Measurements from ENCODE around the gene HNRNPM. TPM values are rescaled to one million over a fixed set of nuclear protein-coding genes. Genes with fewer than 3 reads are reported as not detected.
A peak's percentile ranks its signal among the peaks of the same experiment; 100 is the strongest.

The HNRNPM gene
- total RNA-seq, 2 experiments from 2014 or later: 269 to 272 TPM

DNA sequence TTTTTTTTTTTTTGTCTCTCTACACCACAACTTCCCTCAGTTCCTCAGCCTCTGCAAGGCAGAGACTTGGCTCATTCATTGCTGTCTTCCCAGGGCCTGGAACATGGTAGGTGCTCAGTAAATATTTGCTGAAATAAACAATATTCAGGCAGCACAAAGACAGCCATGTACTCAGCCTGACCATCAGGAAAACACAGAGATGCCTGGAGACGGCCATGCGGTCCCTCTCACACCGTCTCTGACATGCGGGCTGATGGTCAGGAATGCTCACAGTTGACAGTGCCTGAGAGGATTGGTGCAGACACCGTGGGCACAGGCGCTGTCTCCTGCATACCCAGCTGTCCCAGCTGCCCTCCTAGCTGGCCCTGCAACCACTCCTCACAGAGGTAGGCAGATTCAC is 56.7 kb downstream of the HNRNPM start:
- Histone ChIP-seq H3K9me3 (ENCODE audit: control insufficient read depth in 1 of 2, insufficient read depth in 1 of 2, low read length in 2 of 2) (no peaks in the 10 kb centered on the region), H3K36me3 (ENCODE audit: insufficient read depth, low read length) (no peaks in the 10 kb centered on the region), H3K27me3 (ENCODE audit: control insufficient read depth in 1 of 2, insufficient read depth in 2 of 2, low read length in 2 of 2) (no peaks in the 10 kb centered on the region), H3K4me3 (ENCODE audit: low read length) (peak overlapping the region; percentile 19), H3K27ac (ENCODE audit: low read depth in 1 of 2, low read length in 2 of 2) (no peak overlapping the region), H3K4me1 (ENCODE audit: insufficient read depth, low read length) (peaks cover 37% of the 10 kb centered on the region)
- TF ChIP-seq, protein P1, sequence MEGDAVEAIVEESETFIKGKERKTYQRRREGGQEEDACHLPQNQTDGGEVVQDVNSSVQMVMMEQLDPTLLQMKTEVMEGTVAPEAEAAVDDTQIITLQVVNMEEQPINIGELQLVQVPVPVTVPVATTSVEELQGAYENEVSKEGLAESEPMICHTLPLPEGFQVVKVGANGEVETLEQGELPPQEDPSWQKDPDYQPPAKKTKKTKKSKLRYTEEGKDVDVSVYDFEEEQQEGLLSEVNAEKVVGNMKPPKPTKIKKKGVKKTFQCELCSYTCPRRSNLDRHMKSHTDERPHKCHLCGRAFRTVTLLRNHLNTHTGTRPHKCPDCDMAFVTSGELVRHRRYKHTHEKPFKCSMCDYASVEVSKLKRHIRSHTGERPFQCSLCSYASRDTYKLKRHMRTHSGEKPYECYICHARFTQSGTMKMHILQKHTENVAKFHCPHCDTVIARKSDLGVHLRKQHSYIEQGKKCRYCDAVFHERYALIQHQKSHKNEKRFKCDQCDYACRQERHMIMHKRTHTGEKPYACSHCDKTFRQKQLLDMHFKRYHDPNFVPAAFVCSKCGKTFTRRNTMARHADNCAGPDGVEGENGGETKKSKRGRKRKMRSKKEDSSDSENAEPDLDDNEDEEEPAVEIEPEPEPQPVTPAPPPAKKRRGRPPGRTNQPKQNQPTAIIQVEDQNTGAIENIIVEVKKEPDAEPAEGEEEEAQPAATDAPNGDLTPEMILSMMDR (IDR thresholded peaks at IDR 0.05): no peak
- H3K4me1 Mint-ChIP-seq (ENCODE audit: low read depth): peaks cover 31% of the 10 kb centered on the region
- CTCF ChIA-PET: no interaction called here
- no peaks in the 10 kb centered on the region for H3K27me3 Mint-ChIP-seq
- intact Hi-C loops (cut with DNase I, micrococcal nuclease): no loop called here
- no peak overlapping the region for H3K27ac Mint-ChIP-seq
- ATAC-seq (ENCODE audit: poor library complexity) (no peak), DNase-seq (no peak)
- peaks cover 7% of the 10 kb centered on the region for H3K36me3 Mint-ChIP-seq (ENCODE audit: low read depth)
- POLR2A ChIA-PET: no interaction called here
- no peak overlapping the region for H3K4me3 Mint-ChIP-seq
- H3K9me3 Mint-ChIP-seq: no peaks in the 10 kb centered on the region

DNA sequence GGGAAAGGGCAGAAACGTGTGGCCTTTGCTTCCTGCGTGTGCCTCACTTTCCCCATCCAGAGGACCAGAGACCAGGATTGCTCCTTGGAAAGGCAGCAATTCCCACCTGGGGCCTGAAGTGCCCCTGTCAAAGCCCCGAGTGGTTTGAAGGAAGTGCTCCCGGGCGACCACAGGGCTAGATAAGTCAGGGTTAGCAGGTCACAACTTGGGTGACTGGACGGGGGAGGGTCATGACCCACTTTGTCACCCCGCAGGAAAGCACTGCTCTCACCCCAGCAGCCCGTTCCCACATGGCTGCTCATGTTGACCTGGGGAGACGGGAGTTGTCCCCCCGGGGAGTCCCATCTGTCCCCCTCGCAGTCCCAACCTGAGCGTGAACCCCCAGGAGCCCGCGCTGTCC is 57.2 kb downstream of the HNRNPM start:
- no peak overlapping the region for H3K27ac ChIP-seq (ENCODE audit: low read depth in 1 of 2, low read length in 2 of 2)
- Mint-ChIP-seq H3K9me3 (no peaks in the 10 kb centered on the region), H3K36me3 (ENCODE audit: low read depth) (peaks cover 8% of the 10 kb centered on the region), H3K27ac (no peak overlapping the region), H3K27me3 (no peaks in the 10 kb centered on the region), H3K4me3 (no peak overlapping the region), H3K4me1 (ENCODE audit: low read depth) (peaks cover 31% of the 10 kb centered on the region)
- no peaks in the 10 kb centered on the region for H3K36me3 ChIP-seq (ENCODE audit: insufficient read depth, low read length)
- ChIA-PET CTCF (no interaction called here), POLR2A (no interaction called here)
- H3K9me3 ChIP-seq (ENCODE audit: control insufficient read depth in 1 of 2, insufficient read depth in 1 of 2, low read length in 2 of 2): no peaks in the 10 kb centered on the region
- no peak for DNase-seq
- H3K4me3 ChIP-seq (ENCODE audit: low read length): peak overlapping the region; percentile 19
- no peak for ATAC-seq (ENCODE audit: poor library complexity)
- H3K27me3 ChIP-seq (ENCODE audit: control insufficient read depth in 1 of 2, insufficient read depth in 2 of 2, low read length in 2 of 2): no peaks in the 10 kb centered on the region
- intact Hi-C loops (cut with DNase I, micrococcal nuclease): no loop called here
- H3K4me1 ChIP-seq (ENCODE audit: insufficient read depth, low read length): peaks cover 40% of the 10 kb centered on the region
- TF ChIP-seq, protein P1 (IDR thresholded peaks at IDR 0.05): no peak

DNA sequence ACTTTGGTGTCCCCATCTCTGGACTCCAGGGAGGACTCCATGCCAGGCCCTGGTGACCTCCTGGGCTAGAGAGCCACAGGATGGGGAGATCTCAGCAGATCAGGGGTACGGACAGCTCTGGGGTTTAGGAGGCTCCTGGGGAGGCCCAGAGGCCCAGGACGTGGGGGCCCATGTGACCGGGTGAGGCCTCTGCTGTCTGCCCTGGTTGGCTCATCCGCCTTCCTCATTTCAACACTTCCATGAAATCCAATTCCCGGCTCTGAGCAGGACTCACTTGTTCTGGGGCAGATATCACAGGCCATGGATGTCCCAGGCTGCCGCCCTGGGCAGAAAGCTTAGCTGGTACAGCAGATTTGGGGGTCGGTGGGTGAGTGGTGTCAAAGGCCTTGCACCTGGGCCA is 58.7 kb downstream of the HNRNPM start:
- Mint-ChIP-seq H3K36me3 (ENCODE audit: low read depth) (peaks cover 12% of the 10 kb centered on the region), H3K4me1 (ENCODE audit: low read depth) (peaks cover 31% of the 10 kb centered on the region), H3K4me3 (no peak overlapping the region), H3K9me3 (no peaks in the 10 kb centered on the region), H3K27ac (no peak overlapping the region), H3K27me3 (no peaks in the 10 kb centered on the region)
- Histone ChIP-seq H3K4me1 (ENCODE audit: insufficient read depth, low read length) (peaks cover 40% of the 10 kb centered on the region), H3K36me3 (ENCODE audit: insufficient read depth, low read length) (no peaks in the 10 kb centered on the region), H3K27me3 (ENCODE audit: control insufficient read depth in 1 of 2, insufficient read depth in 2 of 2, low read length in 2 of 2) (no peaks in the 10 kb centered on the region), H3K4me3 (ENCODE audit: low read length) (no peak overlapping the region), H3K9me3 (ENCODE audit: control insufficient read depth in 1 of 2, insufficient read depth in 1 of 2, low read length in 2 of 2) (no peaks in the 10 kb centered on the region), H3K27ac (ENCODE audit: low read depth in 1 of 2, low read length in 2 of 2) (no peak overlapping the region)
- DNase-seq (no peak), ATAC-seq (ENCODE audit: poor library complexity) (no peak)
- CTCF ChIA-PET: interaction anchor here (1.2 kb wide), 1 partner anchor 77 kb away, joined by 3 read pairs; no protein-coding TSS in a partner anchor
- POLR2A ChIA-PET: no interaction called here
- intact Hi-C loops (cut with DNase I, micrococcal nuclease): no loop called here
- TF ChIP-seq, protein P1 (IDR thresholded peaks at IDR 0.05): no peak

All from CD4-positive, alpha-beta T cell (primary cell).